ENCODE data around the gene GATA6. TPM values are rescaled to one million over a fixed set of nuclear protein-coding genes. Genes with fewer than 3 reads are reported as not detected.

The GATA6 gene
- total RNA-seq, 1 donor from 2014 or later, result 22.1 TPM

- no peak overlapping the region for H3K27ac ChIP-seq
- DNase-seq, result no peak
These were observed 40.9 kb downstream of the GATA6 start for GRCh38 chr18:22210311-22210754.

GRCh38 chr18:22211657-22212056 is 42.3 kb downstream of the GATA6 start:
- intact Hi-C loops (cut with DNase I), result no loop called here
- Histone ChIP-seq H3K9me3 (no peaks in the 10 kb centered on the region), H3K4me3 (no peak overlapping the region), H3K27me3 (ENCODE audit: low read depth) (no peaks in the 10 kb centered on the region), H3K4me1 (peaks cover 16% of the 10 kb centered on the region), H3K27ac (no peak overlapping the region), H3K36me3 (no peaks in the 10 kb centered on the region)
- DNase-seq, result no peak
- no peak for TF ChIP-seq CTCF (IDR thresholded peaks at IDR 0.05)
- peak; percentile 24 to 66 for ATAC-seq

More at GRCh38 chr18:22210311-22210754, 40.9 kb downstream of the GATA6 start:
- TF ChIP-seq CTCF (IDR thresholded peaks at IDR 0.05), result no peak
- intact Hi-C loops (cut with DNase I), result no loop called here
- Histone ChIP-seq H3K36me3 (no peaks in the 10 kb centered on the region), H3K9me3 (no peaks in the 10 kb centered on the region), H3K27me3 (ENCODE audit: low read depth) (no peaks in the 10 kb centered on the region), H3K4me3 (no peak overlapping the region), H3K4me1 (peaks cover 19% of the 10 kb centered on the region)
- no peak for ATAC-seq

GRCh38 chr18:22213333-22213973 is 44.1 kb downstream of the GATA6 start:
- intact Hi-C loops (cut with DNase I), result no loop called here
- H3K27me3 ChIP-seq (ENCODE audit: low read depth), result no peaks in the 10 kb centered on the region
- peaks cover 13% of the 10 kb centered on the region for H3K4me1 ChIP-seq
- no peak for TF ChIP-seq CTCF (IDR thresholded peaks at IDR 0.05)
- no peaks in the 10 kb centered on the region for H3K36me3 ChIP-seq
- no peaks in the 10 kb centered on the region for H3K9me3 ChIP-seq
- ATAC-seq, result peak; percentile 39 to 46
- no peak overlapping the region for H3K4me3 ChIP-seq
- no peak for DNase-seq
- no peak overlapping the region for H3K27ac ChIP-seq

GRCh38 chr18:22214731-22215528 is 45.5 kb downstream of the GATA6 start:
- no peak overlapping the region for H3K27ac ChIP-seq
- no peaks in the 10 kb centered on the region for H3K27me3 ChIP-seq (ENCODE audit: low read depth)
- peak in 1 of 2 donors; percentile 41 for ATAC-seq
- no peak for DNase-seq
- H3K36me3 ChIP-seq, result no peaks in the 10 kb centered on the region
- intact Hi-C loops (cut with DNase I), result no loop called here
- H3K4me3 ChIP-seq, result no peak overlapping the region
- H3K9me3 ChIP-seq, result no peaks in the 10 kb centered on the region
- H3K4me1 ChIP-seq, result peaks cover 13% of the 10 kb centered on the region
- no peak for TF ChIP-seq CTCF (IDR thresholded peaks at IDR 0.05)

GRCh38 chr18:22218835-22219234 is 49.4 kb downstream of the GATA6 start:
- no peak for TF ChIP-seq CTCF (IDR thresholded peaks at IDR 0.05)
- Histone ChIP-seq H3K27ac (no peak overlapping the region), H3K9me3 (no peaks in the 10 kb centered on the region), H3K27me3 (ENCODE audit: low read depth) (no peaks in the 10 kb centered on the region), H3K4me1 (peaks cover 13% of the 10 kb centered on the region), H3K4me3 (no peak overlapping the region), H3K36me3 (no peaks in the 10 kb centered on the region)
- ATAC-seq (no peak), DNase-seq (no peak)
- intact Hi-C loops (cut with DNase I), result no loop called here

All from lower lobe of right lung (tissue), 2 donors.